ENCODE results near the gene IER2. TPM values are rescaled to one million over a fixed set of nuclear protein-coding genes. Genes with fewer than 3 reads are reported as not detected.

The IER2 gene
- total and polyA plus RNA-seq, 9 of the 15 experiments (the other 6 are each of a cell fraction or from before 2014, with no cell fraction given): 4.5 to 205 (median 23.7) TPM

- TF ChIP-seq, protein P1, sequence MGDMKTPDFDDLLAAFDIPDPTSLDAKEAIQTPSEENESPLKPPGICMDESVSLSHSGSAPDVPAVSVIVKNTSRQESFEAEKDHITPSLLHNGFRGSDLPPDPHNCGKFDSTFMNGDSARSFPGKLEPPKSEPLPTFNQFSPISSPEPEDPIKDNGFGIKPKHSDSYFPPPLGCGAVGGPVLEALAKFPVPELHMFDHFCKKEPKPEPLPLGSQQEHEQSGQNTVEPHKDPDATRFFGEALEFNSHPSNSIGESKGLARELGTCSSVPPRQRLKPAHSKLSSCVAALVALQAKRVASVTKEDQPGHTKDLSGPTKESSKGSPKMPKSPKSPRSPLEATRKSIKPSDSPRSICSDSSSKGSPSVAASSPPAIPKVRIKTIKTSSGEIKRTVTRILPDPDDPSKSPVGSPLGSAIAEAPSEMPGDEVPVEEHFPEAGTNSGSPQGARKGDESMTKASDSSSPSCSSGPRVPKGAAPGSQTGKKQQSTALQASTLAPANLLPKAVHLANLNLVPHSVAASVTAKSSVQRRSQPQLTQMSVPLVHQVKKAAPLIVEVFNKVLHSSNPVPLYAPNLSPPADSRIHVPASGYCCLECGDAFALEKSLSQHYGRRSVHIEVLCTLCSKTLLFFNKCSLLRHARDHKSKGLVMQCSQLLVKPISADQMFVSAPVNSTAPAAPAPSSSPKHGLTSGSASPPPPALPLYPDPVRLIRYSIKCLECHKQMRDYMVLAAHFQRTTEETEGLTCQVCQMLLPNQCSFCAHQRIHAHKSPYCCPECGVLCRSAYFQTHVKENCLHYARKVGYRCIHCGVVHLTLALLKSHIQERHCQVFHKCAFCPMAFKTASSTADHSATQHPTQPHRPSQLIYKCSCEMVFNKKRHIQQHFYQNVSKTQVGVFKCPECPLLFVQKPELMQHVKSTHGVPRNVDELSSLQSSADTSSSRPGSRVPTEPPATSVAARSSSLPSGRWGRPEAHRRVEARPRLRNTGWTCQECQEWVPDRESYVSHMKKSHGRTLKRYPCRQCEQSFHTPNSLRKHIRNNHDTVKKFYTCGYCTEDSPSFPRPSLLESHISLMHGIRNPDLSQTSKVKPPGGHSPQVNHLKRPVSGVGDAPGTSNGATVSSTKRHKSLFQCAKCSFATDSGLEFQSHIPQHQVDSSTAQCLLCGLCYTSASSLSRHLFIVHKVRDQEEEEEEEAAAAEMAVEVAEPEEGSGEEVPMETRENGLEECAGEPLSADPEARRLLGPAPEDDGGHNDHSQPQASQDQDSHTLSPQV (IDR thresholded peaks at IDR 0.05): no peak
- TF ChIP-seq MYC (IDR thresholded peaks at IDR 0.05; ENCODE audit: low read depth, low read length) (peak; percentile 65), MYC (CRISPR knock-in tag; IDR thresholded peaks at IDR 0.05; ENCODE audit: borderline replicate concordance, low read depth) (no peak; the same call in 1 of the 2 replicates), PTBP1 (IDR thresholded peaks at IDR 0.05; ENCODE audit: low read depth, low read length) (peak; percentile 35; the same call in 1 of the 2 replicates), ETV5 (CRISPR knock-in tag; IDR thresholded peaks at IDR 0.05; ENCODE audit: low read depth) (peak; percentile 70; the same call in 1 of the 2 replicates), EGR1 (conservative IDR thresholded peaks at IDR 0.05) (peak; percentile 98), MNT (conservative IDR thresholded peaks at IDR 0.05) (peak; percentile 17 to 49; a peak in 3 of 4 replicates), YBX1 (IDR thresholded peaks at IDR 0.05) (no peak), NELFE (IDR thresholded peaks at IDR 0.05; ENCODE audit: insufficient read depth, insufficient read length) (no peak), RBM17 (IDR thresholded peaks at IDR 0.05; ENCODE audit: borderline replicate concordance, low read depth, low read length) (no peak), ZNF197 (CRISPR knock-in tag; IDR thresholded peaks at IDR 0.05; ENCODE audit: low read depth) (no peak), FOXM1 (IDR thresholded peaks at IDR 0.05; ENCODE audit: low read depth) (no peak), FOXM1 (CRISPR knock-in tag; IDR thresholded peaks at IDR 0.05; ENCODE audit: low read depth) (no peak), BRF2 (IDR thresholded peaks at IDR 0.05; ENCODE audit: borderline replicate concordance, insufficient read depth, insufficient read length) (no peak), FOXJ2 (tag; IDR thresholded peaks at IDR 0.05) (no peak), MLX (CRISPR knock-in tag; conservative IDR thresholded peaks at IDR 0.05) (no peak)
- TF ChIP-seq, protein P2, sequence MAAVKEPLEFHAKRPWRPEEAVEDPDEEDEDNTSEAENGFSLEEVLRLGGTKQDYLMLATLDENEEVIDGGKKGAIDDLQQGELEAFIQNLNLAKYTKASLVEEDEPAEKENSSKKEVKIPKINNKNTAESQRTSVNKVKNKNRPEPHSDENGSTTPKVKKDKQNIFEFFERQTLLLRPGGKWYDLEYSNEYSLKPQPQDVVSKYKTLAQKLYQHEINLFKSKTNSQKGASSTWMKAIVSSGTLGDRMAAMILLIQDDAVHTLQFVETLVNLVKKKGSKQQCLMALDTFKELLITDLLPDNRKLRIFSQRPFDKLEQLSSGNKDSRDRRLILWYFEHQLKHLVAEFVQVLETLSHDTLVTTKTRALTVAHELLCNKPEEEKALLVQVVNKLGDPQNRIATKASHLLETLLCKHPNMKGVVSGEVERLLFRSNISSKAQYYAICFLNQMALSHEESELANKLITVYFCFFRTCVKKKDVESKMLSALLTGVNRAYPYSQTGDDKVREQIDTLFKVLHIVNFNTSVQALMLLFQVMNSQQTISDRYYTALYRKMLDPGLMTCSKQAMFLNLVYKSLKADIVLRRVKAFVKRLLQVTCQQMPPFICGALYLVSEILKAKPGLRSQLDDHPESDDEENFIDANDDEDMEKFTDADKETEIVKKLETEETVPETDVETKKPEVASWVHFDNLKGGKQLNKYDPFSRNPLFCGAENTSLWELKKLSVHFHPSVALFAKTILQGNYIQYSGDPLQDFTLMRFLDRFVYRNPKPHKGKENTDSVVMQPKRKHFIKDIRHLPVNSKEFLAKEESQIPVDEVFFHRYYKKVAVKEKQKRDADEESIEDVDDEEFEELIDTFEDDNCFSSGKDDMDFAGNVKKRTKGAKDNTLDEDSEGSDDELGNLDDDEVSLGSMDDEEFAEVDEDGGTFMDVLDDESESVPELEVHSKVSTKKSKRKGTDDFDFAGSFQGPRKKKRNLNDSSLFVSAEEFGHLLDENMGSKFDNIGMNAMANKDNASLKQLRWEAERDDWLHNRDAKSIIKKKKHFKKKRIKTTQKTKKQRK (IDR thresholded peaks at IDR 0.05; ENCODE audit: borderline replicate concordance, low read depth, low read length): no peak
These were observed 4.1 kb downstream of the IER2 start (continued) for GRCh38 chr19:13154241-13154778.
